ENCODE results near the gene LPCAT1.

The LPCAT1 gene

GRCh38 chr5:1419476-1420210, 104.1 kb downstream of the LPCAT1 start:
- DNase-seq: no peak

DNA sequence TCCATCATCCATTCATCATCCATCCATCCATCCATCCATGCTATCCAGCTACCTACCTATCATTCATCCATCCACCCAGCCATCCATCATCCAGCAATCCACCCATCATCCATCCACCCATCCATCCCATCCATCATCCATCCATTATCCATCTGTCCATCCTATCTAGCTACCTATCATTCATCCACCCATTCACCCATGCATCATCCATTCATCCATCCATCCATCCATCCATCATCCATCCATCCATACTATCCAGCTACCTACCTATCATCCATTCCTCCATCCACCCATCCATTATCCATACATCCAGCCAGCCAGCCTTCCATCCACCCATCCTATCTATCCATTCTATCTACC, 104.9 kb downstream of the LPCAT1 start:
- no peak for DNase-seq

GRCh38 chr5:1418238-1418920, 105.4 kb downstream of the LPCAT1 start:
- DNase-seq: no peak

DNA sequence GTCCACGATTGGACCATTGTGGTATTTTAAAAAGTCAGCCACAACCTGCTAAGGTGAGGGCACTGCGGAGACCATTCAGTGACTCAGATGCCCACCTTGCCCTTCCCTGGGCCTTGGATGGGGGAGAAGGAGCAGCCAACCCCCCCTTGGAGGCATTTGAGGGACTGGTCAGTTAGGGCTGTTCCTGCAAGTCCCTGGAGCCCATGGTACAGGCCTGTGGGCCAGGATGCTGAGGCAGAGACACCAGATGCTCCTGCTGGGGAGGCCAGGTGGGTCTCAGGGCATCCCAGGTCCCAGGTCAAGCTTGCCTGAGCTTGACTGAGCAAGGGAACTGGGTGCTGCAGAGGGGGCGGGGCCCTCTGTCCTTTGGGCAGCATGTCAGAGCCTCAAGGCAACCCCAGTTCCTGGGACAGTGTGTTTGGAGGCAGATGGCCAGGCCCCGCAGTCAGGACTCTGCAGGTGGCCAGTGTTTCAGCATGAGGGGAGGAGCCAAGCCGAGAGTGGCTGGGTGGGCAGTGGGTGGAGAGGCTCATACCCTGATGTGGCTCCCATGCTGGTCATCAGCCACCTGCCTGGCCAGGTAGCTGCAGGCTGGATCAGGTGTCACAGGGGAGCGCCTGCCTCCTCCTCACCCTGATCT, 106.1 kb downstream of the LPCAT1 start:
- DNase-seq: no peak

DNA sequence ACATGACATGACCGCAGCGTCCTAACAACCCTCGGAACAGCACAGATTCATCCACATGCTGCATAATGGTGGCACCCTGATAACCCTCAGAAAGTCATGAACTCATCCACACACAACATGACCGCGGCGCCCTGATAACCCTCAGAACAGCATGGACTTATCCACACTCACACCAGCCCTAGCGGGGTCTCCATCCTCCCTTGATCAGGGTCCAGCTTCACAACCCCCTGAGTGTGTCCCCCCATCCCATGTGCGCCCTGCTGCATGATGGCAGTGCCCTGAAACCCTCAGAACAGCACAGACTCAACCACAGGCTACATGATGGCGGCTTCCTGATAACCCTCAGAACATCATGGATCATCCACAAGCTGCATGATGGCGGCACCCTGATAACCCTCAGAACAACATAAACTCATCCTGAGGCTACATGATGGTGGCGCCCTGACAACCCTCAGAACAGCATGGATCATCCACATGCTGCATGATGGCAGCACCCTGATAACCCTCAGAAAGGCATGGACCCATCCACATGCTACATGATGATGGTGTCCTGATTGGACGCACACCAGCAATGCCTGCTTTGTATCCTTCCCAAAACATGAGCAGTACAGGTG, 106.8 kb downstream of the LPCAT1 start:
- no peak for DNase-seq

DNA sequence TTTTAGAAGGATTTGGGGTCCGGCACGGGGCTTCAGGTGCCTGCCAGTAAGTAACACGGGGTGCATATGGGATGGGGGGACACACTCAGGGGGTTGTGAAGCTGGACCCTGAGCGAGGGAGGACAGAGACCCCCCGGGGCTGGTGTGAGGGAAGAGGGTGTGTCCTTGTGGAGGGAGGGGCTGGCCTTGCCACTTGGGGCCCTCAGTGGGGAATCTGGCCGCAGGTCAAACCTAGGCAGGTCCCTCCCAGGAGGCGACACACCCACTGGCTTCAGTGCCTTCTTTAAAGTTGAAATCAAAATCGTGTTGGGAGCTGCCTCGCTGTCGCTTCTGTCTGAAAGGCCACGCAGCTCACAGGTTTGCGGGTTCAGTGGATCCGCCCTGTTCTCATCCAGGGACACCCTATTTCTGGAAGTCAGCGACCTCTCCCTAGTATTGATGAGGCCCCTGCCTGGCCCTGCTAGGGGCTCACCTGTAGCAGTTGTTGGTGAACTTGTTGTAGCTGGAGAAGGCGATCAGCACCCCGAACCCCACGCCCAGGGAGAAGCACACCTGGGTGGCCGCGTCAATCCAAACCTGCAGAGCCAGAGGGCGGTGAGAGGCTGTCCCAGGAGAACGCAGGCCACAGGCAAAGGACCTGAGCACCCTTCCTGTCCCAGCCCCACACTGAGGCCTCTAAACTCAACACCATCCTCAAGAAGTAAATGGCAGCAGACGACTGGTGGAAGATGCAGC, 108.0 kb downstream of the LPCAT1 start:
- DNase-seq: no peak

- no peak for DNase-seq
These were observed 108.7 kb downstream of the LPCAT1 start for GRCh38 chr5:1415059-1415425.

GRCh38 chr5:1414311-1415058, 109.3 kb downstream of the LPCAT1 start:
- DNase-seq: no peak

GRCh38 chr5:1413611-1414241, 110.0 kb downstream of the LPCAT1 start:
- no peak for DNase-seq

GRCh38 chr5:1413211-1413610, 110.5 kb downstream of the LPCAT1 start:
- no peak for DNase-seq

GRCh38 chr5:1412621-1413020, 111.1 kb downstream of the LPCAT1 start:
- no peak for DNase-seq

DNA sequence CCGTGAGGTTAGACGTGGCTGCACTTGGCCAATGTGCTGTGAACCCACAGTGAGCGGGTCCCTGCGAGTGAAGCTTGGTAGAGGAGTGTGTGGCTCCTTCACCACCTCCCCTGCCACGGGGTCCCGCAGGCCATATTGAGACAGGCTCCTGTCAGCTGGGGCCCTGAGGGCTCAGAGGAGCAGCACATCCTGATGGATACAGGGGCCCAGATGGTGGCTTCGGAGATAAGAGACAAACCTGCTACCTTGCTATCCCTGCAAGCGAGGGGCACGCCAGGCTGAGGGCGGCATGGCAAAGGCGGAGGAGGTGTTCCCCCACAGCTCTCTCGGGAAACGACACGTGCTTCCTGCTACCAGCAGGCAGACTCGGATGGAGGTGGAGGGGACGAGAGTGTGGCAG, 111.6 kb downstream of the LPCAT1 start:
- DNase-seq: no peak
